Progenitor cell of endocrine pancreas (in vitro differentiated cells): Measurements from ENCODE around the gene CACFD1. TPM values are rescaled to one million over a fixed set of nuclear protein-coding genes. Genes with fewer than 3 reads are reported as not detected.

Experiments used
- DNase-seq: peaks from one replicate; pipeline ENCODE4 v3.0.0; 2021; ENCODE audit warnings: low spot score; ENCODE audit not compliant: unreplicated experiment
- H3K27ac Mint-ChIP-seq: 2 replicates; pipeline ENCODE4 v1.8.0; 2021; ENCODE audit warnings: mild to moderate bottlenecking, moderate library complexity, mixed read lengths
- H3K27me3 Mint-ChIP-seq: 2 replicates; pipeline ENCODE4 v1.8.0; 2021; ENCODE audit warnings: mixed read lengths
- H3K36me3 Mint-ChIP-seq: 2 replicates; pipeline ENCODE4 v1.8.0; 2022; ENCODE audit warnings: mixed read lengths; ENCODE audit not compliant: insufficient read depth
- H3K4me1 Mint-ChIP-seq: 2 replicates; pipeline ENCODE4 v1.8.0; 2021; ENCODE audit warnings: low read depth, mixed read lengths
- H3K4me3 Mint-ChIP-seq: 2 replicates; pipeline ENCODE4 v1.8.0; 2021; ENCODE audit warnings: low read depth, mild to moderate bottlenecking, moderate library complexity, mixed read lengths
- H3K9me3 Mint-ChIP-seq: 2 replicates; pipeline ENCODE4 v1.8.0; 2021; ENCODE audit warnings: low read depth, mixed read lengths
- total RNA-seq: library from RNA; stranded (reverse); gene quantifications from 2 replicates; pipeline ENCODE4 v1.2.1, GENCODE V29; 2021
- TF ChIP-seq, protein P1 (sequence below): fragments of 200-600 bp; sonication (generic); IDR thresholded peaks from one replicate; pipeline ENCODE4 v1.5.0; 2021; ENCODE audit warnings: antibody characterized with exemption, mild to moderate bottlenecking; ENCODE audit not compliant: unreplicated experiment

CACFD1 gene
- total RNA-seq, 1 donor from 2014 or later, result 56.2 TPM

DNA sequence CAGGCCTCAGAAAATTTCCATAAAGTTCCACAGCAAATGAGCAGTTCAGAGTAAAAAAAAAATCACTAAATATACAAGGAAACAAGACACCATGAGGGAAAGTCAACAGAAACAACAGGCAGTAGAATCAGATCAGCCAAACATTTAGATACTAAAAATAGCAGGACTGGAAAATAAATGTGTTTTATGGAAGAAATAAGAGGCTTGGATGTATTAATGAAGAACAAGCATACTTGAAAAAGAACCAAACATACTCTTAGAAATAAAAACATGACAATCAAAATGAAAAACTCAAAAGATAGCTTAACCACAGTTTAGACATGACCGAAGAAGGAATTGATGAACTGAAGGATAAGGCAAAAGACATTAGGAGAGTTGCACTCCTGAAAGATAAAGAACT lies 42.3 kb downstream of the CACFD1 start:
- H3K4me1 Mint-ChIP-seq, result no peaks in the 10 kb centered on the region
- no peak for DNase-seq

DNA sequence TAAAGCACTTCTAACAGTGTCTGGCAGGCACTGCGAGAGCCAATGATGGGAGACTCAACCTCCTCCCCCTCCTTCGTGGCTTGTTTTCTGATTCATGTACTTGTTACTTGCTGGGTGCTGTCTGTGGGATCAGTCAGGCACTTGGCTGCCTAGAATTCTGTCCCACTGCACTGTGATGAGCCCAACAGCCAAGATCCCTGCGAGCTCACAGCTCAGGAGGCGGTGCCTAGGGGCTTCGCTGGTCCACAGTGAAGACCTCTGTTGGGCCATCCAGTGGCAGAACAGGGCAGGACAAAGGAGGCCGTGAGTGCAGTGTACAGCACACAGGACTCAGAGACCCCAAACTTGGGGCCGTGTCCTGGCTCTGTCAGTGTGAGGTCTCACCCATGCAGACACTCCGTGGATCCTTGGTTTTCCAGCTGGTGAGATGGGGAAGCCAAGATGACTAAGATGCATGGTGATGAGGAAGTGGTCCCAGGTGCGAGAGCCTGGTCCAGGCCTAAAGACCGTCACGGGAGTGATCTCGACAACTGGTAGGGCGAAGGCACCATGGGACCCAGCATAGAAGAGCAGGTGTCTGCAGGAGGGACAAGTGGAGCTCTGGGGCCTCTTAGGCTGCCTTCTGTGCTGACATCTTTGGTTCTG lies 45.5 kb downstream of the CACFD1 start:
- no peak for DNase-seq
- peaks cover 7% of the 10 kb centered on the region for H3K9me3 Mint-ChIP-seq
- H3K4me1 Mint-ChIP-seq, result peaks cover 8% of the 10 kb centered on the region
- peaks cover 10% of the 10 kb centered on the region for H3K27me3 Mint-ChIP-seq
- no peak overlapping the region for H3K27ac Mint-ChIP-seq
- no peaks in the 10 kb centered on the region for H3K36me3 Mint-ChIP-seq
- TF ChIP-seq, protein P1, sequence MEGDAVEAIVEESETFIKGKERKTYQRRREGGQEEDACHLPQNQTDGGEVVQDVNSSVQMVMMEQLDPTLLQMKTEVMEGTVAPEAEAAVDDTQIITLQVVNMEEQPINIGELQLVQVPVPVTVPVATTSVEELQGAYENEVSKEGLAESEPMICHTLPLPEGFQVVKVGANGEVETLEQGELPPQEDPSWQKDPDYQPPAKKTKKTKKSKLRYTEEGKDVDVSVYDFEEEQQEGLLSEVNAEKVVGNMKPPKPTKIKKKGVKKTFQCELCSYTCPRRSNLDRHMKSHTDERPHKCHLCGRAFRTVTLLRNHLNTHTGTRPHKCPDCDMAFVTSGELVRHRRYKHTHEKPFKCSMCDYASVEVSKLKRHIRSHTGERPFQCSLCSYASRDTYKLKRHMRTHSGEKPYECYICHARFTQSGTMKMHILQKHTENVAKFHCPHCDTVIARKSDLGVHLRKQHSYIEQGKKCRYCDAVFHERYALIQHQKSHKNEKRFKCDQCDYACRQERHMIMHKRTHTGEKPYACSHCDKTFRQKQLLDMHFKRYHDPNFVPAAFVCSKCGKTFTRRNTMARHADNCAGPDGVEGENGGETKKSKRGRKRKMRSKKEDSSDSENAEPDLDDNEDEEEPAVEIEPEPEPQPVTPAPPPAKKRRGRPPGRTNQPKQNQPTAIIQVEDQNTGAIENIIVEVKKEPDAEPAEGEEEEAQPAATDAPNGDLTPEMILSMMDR, result no peak
- H3K4me3 Mint-ChIP-seq, result no peak overlapping the region

More for the DNA sequence above, 42.3 kb downstream of the CACFD1 start:
- H3K4me3 Mint-ChIP-seq, result no peak overlapping the region
- H3K36me3 Mint-ChIP-seq, result no peaks in the 10 kb centered on the region
- no peak overlapping the region for H3K27ac Mint-ChIP-seq
- TF ChIP-seq, protein P1, result no peak
- peaks cover 7% of the 10 kb centered on the region for H3K9me3 Mint-ChIP-seq
- H3K27me3 Mint-ChIP-seq, result peaks cover under 1% of the 10 kb centered on the region

GRCh38 chr9:133505901-133506652 lies 46.3 kb downstream of the CACFD1 start:
- no peak for DNase-seq
- no peak overlapping the region for H3K27ac Mint-ChIP-seq
- peaks cover 13% of the 10 kb centered on the region for H3K27me3 Mint-ChIP-seq
- peaks cover 8% of the 10 kb centered on the region for H3K4me1 Mint-ChIP-seq
- TF ChIP-seq, protein P1, result no peak
- H3K9me3 Mint-ChIP-seq, result peaks cover 7% of the 10 kb centered on the region
- no peaks in the 10 kb centered on the region for H3K36me3 Mint-ChIP-seq
- no peak overlapping the region for H3K4me3 Mint-ChIP-seq

GRCh38 chr9:133506653-133507038 lies 46.9 kb downstream of the CACFD1 start:
- peaks cover 8% of the 10 kb centered on the region for H3K4me1 Mint-ChIP-seq
- no peak overlapping the region for H3K27ac Mint-ChIP-seq
- TF ChIP-seq, protein P1, result no peak
- peaks cover 7% of the 10 kb centered on the region for H3K9me3 Mint-ChIP-seq
- DNase-seq, result no peak
- no peak overlapping the region for H3K4me3 Mint-ChIP-seq
- no peaks in the 10 kb centered on the region for H3K36me3 Mint-ChIP-seq
- H3K27me3 Mint-ChIP-seq, result peaks cover 13% of the 10 kb centered on the region

GRCh38 chr9:133507246-133507965 lies 47.6 kb downstream of the CACFD1 start:
- TF ChIP-seq, protein P1, result no peak

More at GRCh38 chr9:133507246-133507965, 47.6 kb downstream of the CACFD1 start:
- DNase-seq, result no peak
- Mint-ChIP-seq H3K9me3 (peaks cover 1% of the 10 kb centered on the region), H3K4me1 (peaks cover 8% of the 10 kb centered on the region), H3K27me3 (peaks cover 13% of the 10 kb centered on the region), H3K4me3 (no peak overlapping the region), H3K27ac (no peak overlapping the region), H3K36me3 (no peaks in the 10 kb centered on the region)
